Ishikawa (cell line): ENCODE results near the gene RNF31.

ENCODE experiments used
- CEBPB ChIP-seq: IDR thresholded peaks from 2 replicates; pipeline ENCODE4 v1.6.1; 2012
- EP300 ChIP-seq: IDR thresholded peaks from 2 replicates; pipeline ENCODE4 v1.6.1; 2012; ENCODE audit warnings: borderline replicate concordance
- RAD21 ChIP-seq: IDR thresholded peaks from 2 replicates; pipeline ENCODE4 v1.6.1; 2012; ENCODE audit warnings: low read depth
- TAF1 ChIP-seq: IDR thresholded peaks from 2 replicates; pipeline ENCODE4 v1.6.1; 2012; ENCODE audit warnings: low read depth, mild to moderate bottlenecking
- TCF12 ChIP-seq: IDR thresholded peaks from 2 replicates; pipeline ENCODE4 v1.6.1; 2012; ENCODE audit warnings: low read depth
- TF ChIP-seq, protein P1 (sequence below): IDR thresholded peaks from 2 replicates; pipeline ENCODE4 v1.6.1; 2012

DNA sequence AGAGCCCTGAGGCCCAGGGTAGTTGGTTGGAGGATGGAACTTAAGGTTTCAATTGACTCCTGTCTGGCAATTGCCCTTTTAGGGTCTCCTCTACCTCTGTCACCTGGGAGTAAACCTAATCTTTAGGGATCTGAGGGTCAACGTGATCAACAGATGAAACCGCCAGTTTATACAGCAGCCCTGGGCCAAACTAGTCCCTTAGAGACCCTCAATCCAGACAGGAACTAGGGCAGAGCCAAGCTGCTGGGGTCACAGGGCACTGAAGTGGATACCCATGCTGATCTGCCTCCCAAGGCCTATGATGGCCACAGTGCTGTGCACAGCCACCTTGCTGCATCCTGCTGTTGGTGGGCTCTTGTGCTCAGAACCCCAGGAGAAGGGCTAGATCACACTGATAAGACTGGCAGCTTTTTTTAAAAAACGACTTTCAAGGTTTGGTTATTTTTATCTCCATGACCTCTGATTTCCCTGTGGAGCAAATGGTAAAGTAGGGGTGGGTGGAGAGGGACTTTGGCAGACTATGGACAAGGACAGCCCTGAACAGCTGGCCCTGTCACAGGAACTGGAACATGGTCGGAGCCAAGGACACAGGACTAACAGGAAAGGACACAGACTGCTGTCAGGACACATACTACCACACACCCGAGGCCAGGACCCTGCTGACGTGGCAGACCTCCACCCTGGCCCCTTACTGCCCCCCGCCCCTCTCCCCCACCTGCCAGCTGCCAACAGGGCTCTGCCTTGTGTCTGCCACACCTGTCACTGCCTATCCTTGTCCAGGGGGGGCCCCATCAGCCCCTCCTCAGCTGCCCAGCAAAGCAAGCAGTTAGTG is 16.4 kb upstream of the RNF31 start:
- TF ChIP-seq EP300, result no peak
- TF ChIP-seq, protein P1, sequence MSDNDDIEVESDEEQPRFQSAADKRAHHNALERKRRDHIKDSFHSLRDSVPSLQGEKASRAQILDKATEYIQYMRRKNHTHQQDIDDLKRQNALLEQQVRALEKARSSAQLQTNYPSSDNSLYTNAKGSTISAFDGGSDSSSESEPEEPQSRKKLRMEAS, result no peak
- no peak for TF ChIP-seq TAF1
- no peak for TF ChIP-seq RAD21
- TF ChIP-seq TCF12, result no peak
- no peak for TF ChIP-seq CEBPB
